DOHH2 (cell line): Measurements from ENCODE around the gene TRIM27.

Experiments
- H3F3A ChIP-seq: fragments of 200-600 bp; sonication (generic), shearing (Covaris generic); 2 replicates; pipeline ENCODE4 v1.6.0; 2016; ENCODE audit warnings: antibody characterized with exemption, mild to moderate bottlenecking; ENCODE audit not compliant: control insufficient read depth, insufficient read depth
- H3K27ac ChIP-seq: fragments of 200-600 bp; sonication (generic); 2 replicates; pipeline ENCODE4 v1.5.1; 2014; ENCODE audit warnings: low read depth, mild to moderate bottlenecking, low read length, moderate library complexity
- H3K27me3 ChIP-seq: fragments of 200-600 bp; sonication (generic); 2 replicates; pipeline ENCODE4 v1.6.1; 2014; ENCODE audit warnings: mild to moderate bottlenecking, low read length, mixed read lengths; ENCODE audit not compliant: control insufficient read depth
- H3K36me3 ChIP-seq: fragments of 200-600 bp; sonication (generic); 2 replicates; pipeline ENCODE4 v1.6.1; 2014; ENCODE audit warnings: mild to moderate bottlenecking, low read length, moderate library complexity, mixed read lengths; ENCODE audit not compliant: control insufficient read depth
- H3K4me1 ChIP-seq: fragments of 200-600 bp; sonication (generic); 2 replicates; pipeline ENCODE4 v1.6.1; 2014; ENCODE audit warnings: mild to moderate bottlenecking, low read length, mixed read lengths; ENCODE audit not compliant: control insufficient read depth
- H3K4me2 ChIP-seq: fragments of 200-600 bp; sonication (generic); 2 replicates; pipeline ENCODE4 v1.6.0; 2014; ENCODE audit warnings: mild to moderate bottlenecking, low read length, moderate library complexity
- H3K4me3 ChIP-seq: fragments of 200-600 bp; sonication (generic); 2 replicates; pipeline ENCODE4 v1.5.1; 2014; ENCODE audit warnings: mild to moderate bottlenecking, low read length, mixed read lengths
- H3K79me2 ChIP-seq: fragments of 200-600 bp; sonication (generic); 2 replicates; pipeline ENCODE4 v1.6.1; 2014; ENCODE audit warnings: mild to moderate bottlenecking, low read length, mixed read lengths; ENCODE audit not compliant: control insufficient read depth
- H3K9me2 ChIP-seq: fragments of 200-600 bp; sonication (generic); replicated peaks from 2 replicates; pipeline ENCODE4 v1.6.1; 2014; ENCODE audit warnings: mild to moderate bottlenecking, low read length, mixed read lengths; ENCODE audit not compliant: control insufficient read depth
- H3K9me3 ChIP-seq: fragments of 200-600 bp; sonication (generic); 2 replicates; pipeline ENCODE4 v1.6.1; 2014; ENCODE audit warnings: antibody characterized with exemption, low read length, mixed read lengths; ENCODE audit not compliant: control insufficient read depth, insufficient read depth
- H4K20me1 ChIP-seq: fragments of 200-600 bp; sonication (generic); 2 replicates; pipeline ENCODE4 v1.6.0; 2014; ENCODE audit warnings: low read depth, mild to moderate bottlenecking, antibody characterized with exemption, low read length, moderate library complexity; ENCODE audit not compliant: control insufficient read depth, insufficient read depth
- CTCF ChIP-seq: fragments of 200-600 bp; sonication (generic); IDR thresholded peaks from one replicate; pipeline ENCODE4 v1.5.1; 2014; ENCODE audit warnings: antibody characterized with exemption, mild to moderate bottlenecking, low read depth, low read length; ENCODE audit not compliant: poor library complexity, severe bottlenecking
- EZH2phosphoT487 ChIP-seq: fragments of 200-600 bp; sonication (generic); IDR thresholded peaks from 2 replicates; pipeline ENCODE4 v1.6.1; 2017; ENCODE audit warnings: borderline replicate concordance, mild to moderate bottlenecking, antibody characterized with exemption, low read length, moderate library complexity, mixed read lengths

Gene TRIM27

DNA sequence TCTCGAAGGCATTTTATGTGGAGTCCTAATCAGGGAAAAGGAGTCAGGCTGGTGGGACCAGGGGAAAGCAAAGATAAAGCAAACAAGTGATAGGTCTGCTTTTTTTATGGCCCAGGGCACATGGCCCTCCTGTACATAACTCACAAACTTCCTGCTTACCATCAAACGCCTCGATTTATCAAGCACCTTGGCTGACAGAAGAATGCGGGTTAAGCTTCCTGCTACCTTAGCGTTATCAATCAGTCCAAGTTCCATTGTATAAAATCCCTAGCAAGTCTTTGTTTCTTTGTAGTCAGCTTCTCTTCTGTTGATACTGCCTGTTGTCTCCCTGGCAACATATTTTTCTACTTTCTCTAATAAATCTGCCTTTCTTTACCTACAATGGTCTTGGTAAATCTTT lies 4.1 kb upstream of the TRIM27 start:
- Histone ChIP-seq H3K27me3 (no peaks in the 10 kb centered on the region), H3K9me2 (no peaks in the 10 kb centered on the region), H3K4me2 (no peak overlapping the region), H3K4me1 (peaks cover 13% of the 10 kb centered on the region), H3K79me2 (peaks cover 18% of the 10 kb centered on the region), H3F3A (no peaks in the 10 kb centered on the region), H4K20me1 (no peaks in the 10 kb centered on the region), H3K4me3 (no peak overlapping the region), H3K9me3 (no peaks in the 10 kb centered on the region), H3K36me3 (peaks cover 7% of the 10 kb centered on the region), H3K27ac (no peak overlapping the region)
- no peak for TF ChIP-seq EZH2phosphoT487
- no peak for TF ChIP-seq CTCF

DNA sequence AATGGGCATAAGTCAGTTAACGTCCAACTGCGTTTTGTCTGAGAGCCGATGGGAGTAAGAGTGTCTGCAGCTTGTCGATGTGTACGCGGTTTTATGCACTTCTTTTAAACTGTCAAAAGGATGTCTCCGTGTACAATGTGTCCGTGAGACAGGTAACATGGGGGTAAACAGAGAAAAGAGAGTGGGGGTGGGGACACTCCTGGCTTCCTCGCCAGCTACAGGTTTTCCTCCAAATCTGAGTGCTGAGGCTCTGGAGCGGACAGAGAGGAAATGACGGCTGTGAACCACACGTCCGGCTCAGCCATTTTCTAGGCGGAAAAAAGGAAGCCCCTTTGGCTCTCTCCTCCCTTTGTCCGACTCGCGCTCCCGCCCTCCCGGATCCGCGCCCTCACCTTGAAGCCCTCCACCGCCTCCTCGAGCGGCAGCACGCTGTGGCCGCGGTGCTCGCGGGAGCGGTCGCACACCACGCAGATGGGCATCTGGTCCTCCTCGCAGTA lies 916 bp downstream of the TRIM27 start:
- H3K36me3 ChIP-seq: peaks cover 54% of the 10 kb centered on the region
- H4K20me1 ChIP-seq: peaks cover 11% of the 10 kb centered on the region; the same call in 1 of the 2 replicates
- peak overlapping the region; percentile 78 for H3K27ac ChIP-seq
- peak overlapping the region; percentile 64 for H3K4me2 ChIP-seq
- H3F3A ChIP-seq: no peaks in the 10 kb centered on the region
- H3K79me2 ChIP-seq: peaks cover 64% of the 10 kb centered on the region
- TF ChIP-seq CTCF (no peak), EZH2phosphoT487 (no peak)
- H3K4me3 ChIP-seq: peak overlapping the region; percentile 80
- H3K27me3 ChIP-seq: no peaks in the 10 kb centered on the region
- peaks cover 34% of the 10 kb centered on the region for H3K4me1 ChIP-seq
- H3K9me2 ChIP-seq: no peaks in the 10 kb centered on the region
- no peaks in the 10 kb centered on the region for H3K9me3 ChIP-seq

GRCh38 chr6:28922004-28922820 lies 1.6 kb downstream of the TRIM27 start:
- TF ChIP-seq EZH2phosphoT487 (no peak), CTCF (no peak)
- Histone ChIP-seq H3K4me3 (peak overlapping the region; percentile 80), H3K9me3 (no peaks in the 10 kb centered on the region), H3K4me2 (peak overlapping the region; percentile 64), H4K20me1 (peaks cover 11% of the 10 kb centered on the region; the same call in 1 of the 2 replicates), H3K27me3 (no peaks in the 10 kb centered on the region), H3K36me3 (peaks cover 60% of the 10 kb centered on the region), H3K9me2 (no peaks in the 10 kb centered on the region), H3K4me1 (peaks cover 34% of the 10 kb centered on the region), H3K79me2 (peaks cover 70% of the 10 kb centered on the region), H3K27ac (peak overlapping the region; percentile 78), H3F3A (no peaks in the 10 kb centered on the region)
